ENCODE results near the gene PAGE2B. TPM values are rescaled to one million over a fixed set of nuclear protein-coding genes. Genes with fewer than 3 reads are reported as not detected.

Gene PAGE2B
- total RNA-seq, 1 experiment from 2014 or later = 0.94 TPM

DNA sequence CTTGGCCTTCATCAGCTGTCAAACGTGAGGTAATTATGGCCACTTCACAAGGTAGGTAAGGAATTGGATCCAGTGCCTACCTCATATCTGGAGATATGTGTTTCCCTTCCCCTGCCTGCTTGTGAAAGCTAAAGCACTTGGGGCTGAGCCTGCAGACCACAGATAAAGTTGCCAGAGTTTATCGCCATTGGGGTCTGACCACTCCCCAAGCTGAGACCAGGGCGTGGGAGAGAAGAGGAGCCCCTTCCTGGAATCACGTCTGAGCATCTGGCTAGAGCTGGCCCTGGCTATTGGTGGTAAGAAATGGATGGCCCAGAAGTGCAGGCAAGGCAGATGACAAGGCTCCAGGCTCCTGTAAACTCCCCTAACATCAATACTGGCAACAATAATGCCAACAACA is 46.8 kb upstream of the PAGE2B start:
- CTCF ChIA-PET = no interaction called here
- no peak overlapping the region for H3K4me3 Mint-ChIP-seq
- POLR2A ChIA-PET = no interaction called here
- ATAC-seq (no peak), DNase-seq (ENCODE audit: low spot score) (no peak)
- H3K36me3 Mint-ChIP-seq = no peaks in the 10 kb centered on the region
- H3K4me1 Mint-ChIP-seq = peaks cover 16% of the 10 kb centered on the region
- H3K27me3 Mint-ChIP-seq (ENCODE audit: low read depth) = no peaks in the 10 kb centered on the region
- TF ChIP-seq ZNF121 (CRISPR knock-in tag; IDR thresholded peaks at IDR 0.05) (no peak), IRF2 (CRISPR knock-in tag; IDR thresholded peaks at IDR 0.05; ENCODE audit: borderline replicate concordance, low read depth) (no peak), SOX15 (CRISPR knock-in tag; IDR thresholded peaks at IDR 0.05) (no peak), HMGA2 (CRISPR knock-in tag; IDR thresholded peaks at IDR 0.05) (no peak), ZNF396 (CRISPR knock-in tag; IDR thresholded peaks at IDR 0.05; ENCODE audit: borderline replicate concordance) (no peak), ETV6 (CRISPR knock-in tag; IDR thresholded peaks at IDR 0.05) (no peak), ZNF138 (CRISPR knock-in tag; conservative IDR thresholded peaks at IDR 0.05) (no peak), ZNF423 (CRISPR knock-in tag; IDR thresholded peaks at IDR 0.05) (no peak), MYBL2 (CRISPR knock-in tag; IDR thresholded peaks at IDR 0.05) (no peak), NFATC4 (CRISPR knock-in tag; IDR thresholded peaks at IDR 0.05) (no peak), RELA (CRISPR knock-in tag; IDR thresholded peaks at IDR 0.05; ENCODE audit: borderline replicate concordance) (no peak)
- TF ChIP-seq, protein P1, sequence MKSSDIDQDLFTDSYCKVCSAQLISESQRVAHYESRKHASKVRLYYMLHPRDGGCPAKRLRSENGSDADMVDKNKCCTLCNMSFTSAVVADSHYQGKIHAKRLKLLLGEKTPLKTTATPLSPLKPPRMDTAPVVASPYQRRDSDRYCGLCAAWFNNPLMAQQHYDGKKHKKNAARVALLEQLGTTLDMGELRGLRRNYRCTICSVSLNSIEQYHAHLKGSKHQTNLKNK (CRISPR knock-in tag; IDR thresholded peaks at IDR 0.05) = no peak
- TF ChIP-seq, protein P2, sequence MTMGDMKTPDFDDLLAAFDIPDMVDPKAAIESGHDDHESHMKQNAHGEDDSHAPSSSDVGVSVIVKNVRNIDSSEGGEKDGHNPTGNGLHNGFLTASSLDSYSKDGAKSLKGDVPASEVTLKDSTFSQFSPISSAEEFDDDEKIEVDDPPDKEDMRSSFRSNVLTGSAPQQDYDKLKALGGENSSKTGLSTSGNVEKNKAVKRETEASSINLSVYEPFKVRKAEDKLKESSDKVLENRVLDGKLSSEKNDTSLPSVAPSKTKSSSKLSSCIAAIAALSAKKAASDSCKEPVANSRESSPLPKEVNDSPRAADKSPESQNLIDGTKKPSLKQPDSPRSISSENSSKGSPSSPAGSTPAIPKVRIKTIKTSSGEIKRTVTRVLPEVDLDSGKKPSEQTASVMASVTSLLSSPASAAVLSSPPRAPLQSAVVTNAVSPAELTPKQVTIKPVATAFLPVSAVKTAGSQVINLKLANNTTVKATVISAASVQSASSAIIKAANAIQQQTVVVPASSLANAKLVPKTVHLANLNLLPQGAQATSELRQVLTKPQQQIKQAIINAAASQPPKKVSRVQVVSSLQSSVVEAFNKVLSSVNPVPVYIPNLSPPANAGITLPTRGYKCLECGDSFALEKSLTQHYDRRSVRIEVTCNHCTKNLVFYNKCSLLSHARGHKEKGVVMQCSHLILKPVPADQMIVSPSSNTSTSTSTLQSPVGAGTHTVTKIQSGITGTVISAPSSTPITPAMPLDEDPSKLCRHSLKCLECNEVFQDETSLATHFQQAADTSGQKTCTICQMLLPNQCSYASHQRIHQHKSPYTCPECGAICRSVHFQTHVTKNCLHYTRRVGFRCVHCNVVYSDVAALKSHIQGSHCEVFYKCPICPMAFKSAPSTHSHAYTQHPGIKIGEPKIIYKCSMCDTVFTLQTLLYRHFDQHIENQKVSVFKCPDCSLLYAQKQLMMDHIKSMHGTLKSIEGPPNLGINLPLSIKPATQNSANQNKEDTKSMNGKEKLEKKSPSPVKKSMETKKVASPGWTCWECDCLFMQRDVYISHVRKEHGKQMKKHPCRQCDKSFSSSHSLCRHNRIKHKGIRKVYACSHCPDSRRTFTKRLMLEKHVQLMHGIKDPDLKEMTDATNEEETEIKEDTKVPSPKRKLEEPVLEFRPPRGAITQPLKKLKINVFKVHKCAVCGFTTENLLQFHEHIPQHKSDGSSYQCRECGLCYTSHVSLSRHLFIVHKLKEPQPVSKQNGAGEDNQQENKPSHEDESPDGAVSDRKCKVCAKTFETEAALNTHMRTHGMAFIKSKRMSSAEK (CRISPR knock-in tag; IDR thresholded peaks at IDR 0.05; ENCODE audit: borderline replicate concordance) = no peak
- TF ChIP-seq, protein P3, sequence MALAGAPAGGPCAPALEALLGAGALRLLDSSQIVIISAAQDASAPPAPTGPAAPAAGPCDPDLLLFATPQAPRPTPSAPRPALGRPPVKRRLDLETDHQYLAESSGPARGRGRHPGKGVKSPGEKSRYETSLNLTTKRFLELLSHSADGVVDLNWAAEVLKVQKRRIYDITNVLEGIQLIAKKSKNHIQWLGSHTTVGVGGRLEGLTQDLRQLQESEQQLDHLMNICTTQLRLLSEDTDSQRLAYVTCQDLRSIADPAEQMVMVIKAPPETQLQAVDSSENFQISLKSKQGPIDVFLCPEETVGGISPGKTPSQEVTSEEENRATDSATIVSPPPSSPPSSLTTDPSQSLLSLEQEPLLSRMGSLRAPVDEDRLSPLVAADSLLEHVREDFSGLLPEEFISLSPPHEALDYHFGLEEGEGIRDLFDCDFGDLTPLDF (CRISPR knock-in tag; IDR thresholded peaks at IDR 0.05) = no peak
- TF ChIP-seq, protein P4, sequence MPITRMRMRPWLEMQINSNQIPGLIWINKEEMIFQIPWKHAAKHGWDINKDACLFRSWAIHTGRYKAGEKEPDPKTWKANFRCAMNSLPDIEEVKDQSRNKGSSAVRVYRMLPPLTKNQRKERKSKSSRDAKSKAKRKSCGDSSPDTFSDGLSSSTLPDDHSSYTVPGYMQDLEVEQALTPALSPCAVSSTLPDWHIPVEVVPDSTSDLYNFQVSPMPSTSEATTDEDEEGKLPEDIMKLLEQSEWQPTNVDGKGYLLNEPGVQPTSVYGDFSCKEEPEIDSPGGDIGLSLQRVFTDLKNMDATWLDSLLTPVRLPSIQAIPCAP (CRISPR knock-in tag; IDR thresholded peaks at IDR 0.05) = no peak
- TF ChIP-seq, protein P5, sequence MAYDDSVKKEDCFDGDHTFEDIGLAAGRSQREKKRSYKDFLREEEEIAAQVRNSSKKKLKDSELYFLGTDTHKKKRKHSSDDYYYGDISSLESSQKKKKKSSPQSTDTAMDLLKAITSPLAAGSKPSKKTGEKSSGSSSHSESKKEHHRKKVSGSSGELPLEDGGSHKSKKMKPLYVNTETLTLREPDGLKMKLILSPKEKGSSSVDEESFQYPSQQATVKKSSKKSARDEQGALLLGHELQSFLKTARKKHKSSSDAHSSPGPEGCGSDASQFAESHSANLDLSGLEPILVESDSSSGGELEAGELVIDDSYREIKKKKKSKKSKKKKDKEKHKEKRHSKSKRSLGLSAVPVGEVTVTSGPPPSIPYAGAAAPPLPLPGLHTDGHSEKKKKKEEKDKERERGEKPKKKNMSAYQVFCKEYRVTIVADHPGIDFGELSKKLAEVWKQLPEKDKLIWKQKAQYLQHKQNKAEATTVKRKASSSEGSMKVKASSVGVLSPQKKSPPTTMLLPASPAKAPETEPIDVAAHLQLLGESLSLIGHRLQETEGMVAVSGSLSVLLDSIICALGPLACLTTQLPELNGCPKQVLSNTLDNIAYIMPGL (CRISPR knock-in tag; IDR thresholded peaks at IDR 0.05) = no peak
- TF ChIP-seq, protein P6, sequence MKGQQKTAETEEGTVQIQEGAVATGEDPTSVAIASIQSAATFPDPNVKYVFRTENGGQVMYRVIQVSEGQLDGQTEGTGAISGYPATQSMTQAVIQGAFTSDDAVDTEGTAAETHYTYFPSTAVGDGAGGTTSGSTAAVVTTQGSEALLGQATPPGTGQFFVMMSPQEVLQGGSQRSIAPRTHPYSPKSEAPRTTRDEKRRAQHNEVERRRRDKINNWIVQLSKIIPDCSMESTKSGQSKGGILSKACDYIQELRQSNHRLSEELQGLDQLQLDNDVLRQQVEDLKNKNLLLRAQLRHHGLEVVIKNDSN (CRISPR knock-in tag; IDR thresholded peaks at IDR 0.05) = no peak
- TF ChIP-seq, protein P7, sequence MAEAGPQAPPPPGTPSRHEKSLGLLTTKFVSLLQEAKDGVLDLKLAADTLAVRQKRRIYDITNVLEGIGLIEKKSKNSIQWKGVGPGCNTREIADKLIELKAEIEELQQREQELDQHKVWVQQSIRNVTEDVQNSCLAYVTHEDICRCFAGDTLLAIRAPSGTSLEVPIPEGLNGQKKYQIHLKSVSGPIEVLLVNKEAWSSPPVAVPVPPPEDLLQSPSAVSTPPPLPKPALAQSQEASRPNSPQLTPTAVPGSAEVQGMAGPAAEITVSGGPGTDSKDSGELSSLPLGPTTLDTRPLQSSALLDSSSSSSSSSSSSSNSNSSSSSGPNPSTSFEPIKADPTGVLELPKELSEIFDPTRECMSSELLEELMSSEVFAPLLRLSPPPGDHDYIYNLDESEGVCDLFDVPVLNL (CRISPR knock-in tag; IDR thresholded peaks at IDR 0.05; ENCODE audit: borderline replicate concordance, low read depth) = no peak
- TF ChIP-seq, protein P8, sequence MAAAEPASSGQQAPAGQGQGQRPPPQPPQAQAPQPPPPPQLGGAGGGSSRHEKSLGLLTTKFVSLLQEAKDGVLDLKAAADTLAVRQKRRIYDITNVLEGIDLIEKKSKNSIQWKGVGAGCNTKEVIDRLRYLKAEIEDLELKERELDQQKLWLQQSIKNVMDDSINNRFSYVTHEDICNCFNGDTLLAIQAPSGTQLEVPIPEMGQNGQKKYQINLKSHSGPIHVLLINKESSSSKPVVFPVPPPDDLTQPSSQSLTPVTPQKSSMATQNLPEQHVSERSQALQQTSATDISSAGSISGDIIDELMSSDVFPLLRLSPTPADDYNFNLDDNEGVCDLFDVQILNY (CRISPR knock-in tag; IDR thresholded peaks at IDR 0.05) = no peak
- TF ChIP-seq, protein P9, sequence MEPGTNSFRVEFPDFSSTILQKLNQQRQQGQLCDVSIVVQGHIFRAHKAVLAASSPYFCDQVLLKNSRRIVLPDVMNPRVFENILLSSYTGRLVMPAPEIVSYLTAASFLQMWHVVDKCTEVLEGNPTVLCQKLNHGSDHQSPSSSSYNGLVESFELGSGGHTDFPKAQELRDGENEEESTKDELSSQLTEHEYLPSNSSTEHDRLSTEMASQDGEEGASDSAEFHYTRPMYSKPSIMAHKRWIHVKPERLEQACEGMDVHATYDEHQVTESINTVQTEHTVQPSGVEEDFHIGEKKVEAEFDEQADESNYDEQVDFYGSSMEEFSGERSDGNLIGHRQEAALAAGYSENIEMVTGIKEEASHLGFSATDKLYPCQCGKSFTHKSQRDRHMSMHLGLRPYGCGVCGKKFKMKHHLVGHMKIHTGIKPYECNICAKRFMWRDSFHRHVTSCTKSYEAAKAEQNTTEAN (CRISPR knock-in tag; IDR thresholded peaks at IDR 0.05) = no peak
- no peak overlapping the region for H3K27ac Mint-ChIP-seq
- no peaks in the 10 kb centered on the region for H3K9me3 Mint-ChIP-seq

Data from WTC11 (cell line).